GM21529 (cell line): Measurements from ENCODE around the gene MINDY2.

ENCODE experiments used
- ATAC-seq: cut with Tn5 transposase; IDR thresholded peaks from one replicate; pipeline ENCODE4 v1.9.1; 2021; ENCODE audit not compliant: unreplicated experiment

Gene MINDY2

GRCh38 chr15:58770857-58771620 is at the start of gene MINDY2:
Gene MINDY2 (plus strand): TSS chr15:58771302. CDS start chr15:58771396, 94 bp downstream.
- peak; percentile 93 for ATAC-seq

DNA sequence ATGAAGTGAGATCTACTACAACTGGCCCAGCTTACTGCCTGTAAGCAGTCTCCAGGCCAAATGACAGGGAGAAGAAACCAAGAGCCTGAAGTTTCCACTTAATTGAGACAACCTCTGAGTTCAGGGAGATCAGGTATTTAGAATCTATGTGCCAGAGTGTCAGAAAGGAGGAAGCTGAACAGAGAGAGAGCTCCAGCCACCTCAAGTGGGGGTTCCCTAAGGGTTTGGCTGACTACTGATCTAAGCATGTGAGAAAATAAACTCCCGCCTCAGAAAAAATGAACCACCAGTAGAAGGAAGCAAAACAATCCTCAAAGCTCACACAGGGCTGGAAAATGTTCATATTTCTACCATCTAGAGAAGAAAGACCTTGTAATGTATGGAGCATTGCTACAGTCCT is 46.6 kb upstream of the MINDY2 start:
- ATAC-seq, result peak; percentile 81

- no peak for ATAC-seq
Observed at GRCh38 chr15:58726867-58727266, 44.2 kb upstream of the MINDY2 start.

DNA sequence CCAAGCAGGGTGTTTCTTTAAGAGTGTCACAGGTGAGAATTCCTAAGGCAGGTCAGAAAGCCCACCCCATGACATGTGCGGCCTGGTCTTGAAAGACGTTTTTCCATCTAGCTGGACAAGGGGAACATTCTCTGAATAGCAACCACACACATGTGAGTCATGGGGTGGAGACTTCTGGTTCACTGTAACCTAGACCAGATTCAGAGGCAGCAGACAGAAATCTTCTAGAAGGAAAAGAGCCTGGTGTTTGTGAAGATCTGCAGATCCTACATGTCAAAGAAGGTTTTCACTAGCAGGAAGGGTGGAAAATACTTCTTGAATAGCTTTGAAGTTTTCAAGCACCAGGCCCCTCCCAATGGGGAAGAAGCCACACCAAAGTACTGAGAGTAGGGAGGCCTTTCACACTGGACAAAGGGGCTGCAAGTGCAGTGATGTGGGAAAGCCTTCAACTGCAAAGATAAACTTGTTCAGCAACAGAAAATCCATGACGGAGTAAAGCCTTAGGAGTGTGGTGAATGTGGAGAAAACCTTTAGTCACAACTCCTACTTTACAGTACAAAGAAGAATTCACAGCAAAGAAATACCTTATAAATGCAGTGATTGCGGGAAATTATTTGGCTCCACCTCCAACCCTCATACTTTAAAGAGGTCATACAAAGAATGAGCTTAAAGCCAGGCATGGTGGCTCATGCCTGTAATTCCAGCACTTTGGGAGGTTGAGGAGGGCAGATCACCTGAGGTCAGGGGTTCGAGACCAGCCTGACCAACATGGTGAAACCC is 39.2 kb upstream of the MINDY2 start:
- ATAC-seq, result no peak

GRCh38 chr15:58732625-58733363 is 38.3 kb upstream of the MINDY2 start:
- no peak for ATAC-seq

DNA sequence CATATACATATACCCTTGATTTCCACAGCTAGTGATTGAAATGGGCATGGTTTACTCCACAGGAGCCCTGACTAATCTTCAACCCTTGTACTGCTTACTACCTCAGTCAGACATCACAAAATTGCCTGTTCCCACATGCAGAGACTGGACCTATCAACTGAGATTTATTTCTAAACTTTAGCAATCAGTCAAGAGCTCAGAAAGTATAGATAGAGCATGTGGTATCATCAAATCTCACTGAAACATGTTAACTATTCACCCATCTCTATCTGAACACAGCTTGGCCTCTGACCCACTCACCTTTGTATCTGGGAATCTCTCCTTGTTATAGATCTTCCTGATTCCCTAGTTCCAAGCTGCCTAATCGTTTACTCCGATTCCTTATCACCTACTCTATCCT is 36.2 kb upstream of the MINDY2 start:
- no peak for ATAC-seq

GRCh38 chr15:58736018-58736643 is 35.0 kb upstream of the MINDY2 start:
- no peak for ATAC-seq

DNA sequence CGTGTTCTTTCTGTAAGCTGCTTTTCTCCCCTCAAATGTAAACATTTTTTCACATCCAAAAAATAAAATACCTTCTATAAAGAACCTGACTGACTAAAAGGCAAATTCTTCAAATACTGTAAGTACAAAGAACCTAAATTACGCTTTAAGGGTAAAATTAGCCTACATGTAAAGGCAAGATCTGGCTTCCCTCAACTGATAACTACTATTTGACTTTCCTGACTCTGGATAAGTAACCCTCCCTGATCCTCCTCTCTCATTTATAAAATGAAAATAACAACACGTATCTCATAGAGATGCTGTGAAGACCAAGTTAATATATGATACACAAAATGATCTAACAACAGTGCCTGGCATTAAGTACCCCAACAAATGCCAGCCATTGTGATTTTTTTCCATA is 33.8 kb upstream of the MINDY2 start:
- no peak for ATAC-seq

GRCh38 chr15:58738046-58738707 is 32.9 kb upstream of the MINDY2 start:
- no peak for ATAC-seq

- no peak for ATAC-seq
Observed at GRCh38 chr15:58740436-58740835, 30.7 kb upstream of the MINDY2 start.

- ATAC-seq, result no peak
Observed at GRCh38 chr15:58741032-58741431, 30.1 kb upstream of the MINDY2 start.

- no peak for ATAC-seq
Observed at GRCh38 chr15:58742022-58742813, 28.9 kb upstream of the MINDY2 start.

DNA sequence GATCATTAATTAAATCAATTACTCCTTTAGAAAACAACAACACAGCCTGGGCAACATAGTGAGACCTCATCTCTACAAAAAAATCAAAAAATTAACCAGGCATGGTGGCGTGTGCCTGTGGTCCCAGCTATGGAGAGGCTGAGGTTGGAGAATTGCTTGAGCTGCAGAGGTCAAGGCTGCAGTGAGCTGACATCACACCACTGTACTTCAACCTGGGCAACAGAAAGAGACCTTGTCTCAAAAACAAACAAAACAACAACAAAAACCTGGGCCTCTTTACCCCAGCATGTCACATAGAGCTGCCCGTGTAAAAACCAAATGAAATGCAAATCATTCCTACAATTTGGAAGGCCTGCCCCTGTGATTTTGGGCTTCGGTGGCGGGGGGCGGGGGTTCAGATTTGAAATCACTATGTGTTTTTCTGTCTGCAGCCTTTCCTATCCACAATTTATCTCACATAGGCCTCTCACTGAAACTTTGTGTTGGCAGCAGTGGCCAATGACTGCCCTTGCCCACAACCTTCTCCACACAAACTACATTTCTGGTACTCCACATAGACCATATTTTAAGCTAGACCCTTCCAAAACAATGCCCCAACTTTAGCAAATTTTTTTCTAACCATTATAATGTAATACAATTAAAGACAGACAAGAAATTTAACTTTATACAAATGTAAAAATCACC is 28.1 kb upstream of the MINDY2 start:
- no peak for ATAC-seq

- no peak for ATAC-seq
Observed at GRCh38 chr15:58746174-58746573, 24.9 kb upstream of the MINDY2 start.

GRCh38 chr15:58748040-58748851 is 22.9 kb upstream of the MINDY2 start:
- ATAC-seq, result peak; percentile 6

DNA sequence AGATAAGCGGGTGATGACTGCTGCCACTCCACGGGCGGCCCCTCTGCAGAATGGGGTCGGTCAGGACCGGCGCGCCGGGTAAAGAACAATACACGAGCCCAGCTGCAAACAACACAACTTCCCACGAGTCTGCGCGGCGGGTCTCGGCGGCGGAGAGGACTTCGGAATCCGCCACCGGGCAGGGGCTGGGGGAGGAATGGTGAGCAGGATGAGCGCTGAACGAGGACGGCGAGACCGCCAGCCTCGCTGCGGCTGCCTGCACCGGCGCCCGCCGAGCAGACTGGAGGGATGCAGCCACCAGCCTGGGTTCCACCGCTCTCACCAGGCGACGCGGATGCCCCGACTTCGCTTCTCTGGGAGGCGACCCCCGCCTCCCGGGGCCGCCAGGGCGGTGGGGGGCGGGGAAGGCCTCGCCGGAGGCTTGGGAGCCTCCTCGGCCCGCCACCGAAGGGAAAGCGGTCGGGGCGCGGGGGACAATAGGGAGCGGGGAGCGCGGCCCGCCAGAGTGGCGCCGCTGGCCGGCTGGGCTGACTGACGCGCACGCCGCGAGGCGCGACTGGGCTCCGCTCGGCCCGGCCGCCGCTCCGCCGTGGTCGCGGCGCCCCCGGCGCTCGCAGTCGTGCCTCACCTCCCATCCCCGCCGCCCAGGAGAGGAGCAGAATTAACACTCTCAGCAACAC is 22.1 kb upstream of the MINDY2 start:
- ATAC-seq, result peak; percentile 33

DNA sequence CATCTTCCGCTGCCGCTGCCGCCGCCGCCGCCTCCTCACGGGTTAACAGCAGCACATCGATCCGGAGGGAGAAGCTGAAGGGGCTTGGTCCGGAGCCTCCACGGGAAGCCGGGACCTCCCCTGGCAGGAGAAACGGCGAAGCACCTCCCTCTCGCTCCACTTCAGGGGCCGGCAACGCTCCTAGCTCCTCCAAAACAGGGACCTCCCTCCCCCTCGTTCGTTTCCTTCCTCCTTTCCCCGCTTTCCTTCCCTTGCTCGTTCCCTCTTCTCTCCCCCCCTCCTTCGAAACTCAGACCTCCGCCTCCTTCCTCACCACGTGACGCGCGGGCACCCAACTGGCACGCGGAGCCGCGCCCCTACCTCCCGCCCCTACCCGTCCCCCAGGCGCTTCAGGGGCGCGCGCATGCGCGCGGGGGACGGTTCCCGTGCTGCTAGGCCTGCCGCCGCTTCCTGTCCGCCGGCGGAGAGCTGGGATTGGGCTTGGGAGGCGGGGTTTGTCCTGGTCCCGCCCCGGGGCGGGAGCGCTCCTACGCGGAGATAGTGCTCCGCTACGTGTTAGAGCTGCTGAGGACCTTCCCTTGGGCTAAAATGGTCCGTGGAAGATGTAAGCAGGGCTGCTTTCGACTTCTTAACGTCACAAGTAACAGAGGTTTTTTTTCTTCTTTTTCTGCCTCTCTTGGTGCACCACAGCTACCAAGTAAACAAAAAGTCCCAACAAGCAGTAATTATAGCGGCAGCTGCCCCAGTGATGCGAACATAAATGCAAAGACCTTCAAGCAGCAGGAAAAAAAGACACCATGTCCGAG is 21.4 kb upstream of the MINDY2 start, which contains the start of gene ADAM10:
Gene ADAM10, minus strand, starts transcription at position 176 of the 806 bp plus-strand sequence. Its CDS starts 173 bp downstream, at position 3.
- ATAC-seq, result peak; percentile 84
